Transverse colon (tissue), 4 donors: ENCODE measurements around the gene EPM2AIP1. TPM values are rescaled to one million over a fixed set of nuclear protein-coding genes. Genes with fewer than 3 reads are reported as not detected.

ENCODE experiments used
- DNase-seq: peaks from one replicate; pipeline ENCODE4 v3.0.0-alpha.2; 2019
- H3K27ac ChIP-seq, 4 donors: fragments of 200-600 bp; sonication (generic); 2 replicates each; pipeline ENCODE4 v1.5.1; 2016 to 2018; ENCODE audit warnings: inconsistent platforms in 4 of 4
- H3K27me3 ChIP-seq: fragments of 200-600 bp; sonication (generic); 2 replicates; pipeline ENCODE4 v1.5.1; 2017; ENCODE audit warnings: inconsistent platforms
- H3K36me3 ChIP-seq, 4 donors: fragments of 200-600 bp; sonication (generic); 2 replicates each; pipeline ENCODE4 v1.5.1; 2017 to 2019; ENCODE audit warnings: inconsistent platforms in 4 of 4
- H3K4me1 ChIP-seq, 4 donors: fragments of 200-600 bp; sonication (generic); 2 replicates each; pipeline ENCODE4 v1.5.1; 2017 to 2020; ENCODE audit warnings: inconsistent platforms in 4 of 4
- H3K4me3 ChIP-seq, 4 donors: fragments of 200-600 bp; sonication (generic); 1 replicate in 1 of 4; 2 replicates in 3 of 4; pipeline versions ENCODE4 v1.5.1 to v1.6.1; 2017 to 2019; ENCODE audit warnings: inconsistent platforms in 4 of 4
- H3K9me3 ChIP-seq, 2 donors: fragments of 200-600 bp; sonication (generic); 2 replicates each; pipeline ENCODE4 v1.5.1; 2017 to 2019; ENCODE audit warnings: inconsistent platforms in 2 of 2
- CTCF ChIP-seq, 5 experiments: fragments of 200-600 bp in 3 of 5; fragments of 450-650 bp in 2 of 5; sonication (generic) in 3 of 5; IDR thresholded peaks; 1 replicate in 2 of 5; 2 replicates in 3 of 5; pipeline ENCODE4 v1.5.1; 2016 to 2017; ENCODE audit warnings: antibody characterized with exemption in 5 of 5, inconsistent platforms in 3 of 5, mild to moderate bottlenecking in 2 of 5, moderate library complexity in 1 of 5
- EP300 ChIP-seq: sonication (generic); formaldehyde crosslinking; IDR thresholded peaks from one replicate; pipeline ENCODE4 v1.6.1; 2017; ENCODE audit warnings: antibody characterized with exemption, low read depth
- POLR2A ChIP-seq: fragments of 450-650 bp; IDR thresholded peaks from one replicate; pipeline ENCODE4 v1.6.1; 2016; ENCODE audit warnings: antibody characterized with exemption, mild to moderate bottlenecking, moderate library complexity
- POLR2AphosphoS5 ChIP-seq, 3 donors: sonication (generic); formaldehyde crosslinking; IDR thresholded peaks; one replicate each; pipeline ENCODE4 v1.6.1; 2016; ENCODE audit warnings: antibody characterized with exemption in 3 of 3
- WGBS, 2 donors: methylation state at CpG; one replicate each; pipeline ENCODE4 v1.1.5; 2018; ENCODE audit warnings: low coverage in 1 of 2; 5-methylcytosine and 5-hydroxymethylcytosine counted together
- in situ Hi-C, 4 donors: fragments of 200-750 bp; cut with MboI; loops; one replicate each; pipeline versions ENCODE4 v1.15.0 to v1.15.1; 2017; ENCODE audit warnings: low sequenced_read_pairs in 3 of 4, low pct_ligation_motif_present in 1 of 4, low pct_unique_long_range_greater_than_20kb in 1 of 4
- intact Hi-C: fragments of 100-400 bp; cut with DNase I; formaldehyde crosslinking; loops from one replicate; pipeline ENCODE4 v1.15.1; 2023; ENCODE audit warnings: low total_unique reads
- total RNA-seq, 4 donors: library from RNA; depleted of rRNA; stranded (reverse); fragments of >200 nt; gene quantifications; one replicate each; pipeline ENCODE4 v1.1.0, GENCODE V29; 2016

Gene EPM2AIP1
- total RNA-seq, 4 donors from 2014 or later = 5.8 to 22.9 (median 7.1) TPM

DNA sequence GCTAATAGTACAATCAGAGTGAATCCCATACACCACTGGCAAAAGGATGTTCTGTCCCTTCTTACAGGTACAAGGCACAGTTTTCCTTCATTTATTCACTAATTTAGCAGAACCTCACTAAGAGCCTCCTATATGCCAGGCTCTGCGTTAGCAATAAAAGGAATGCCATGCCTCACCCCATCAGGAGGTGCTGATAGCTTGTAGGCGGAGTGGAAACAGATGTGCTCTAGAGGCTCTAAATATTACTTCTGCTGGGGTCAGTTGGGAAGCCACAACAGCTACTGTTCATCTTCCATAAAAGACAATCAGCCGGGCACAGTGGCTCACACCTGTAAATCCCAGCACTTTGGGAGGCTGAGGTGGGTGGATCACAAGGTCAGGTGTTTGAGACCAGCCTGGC lies 24.8 kb upstream of the EPM2AIP1 start:
- TF ChIP-seq POLR2A (no peak), EP300 (no peak)
- Histone ChIP-seq H3K27ac (no peak overlapping the region), H3K4me1 (no peaks in the 10 kb centered on the region), H3K9me3 (no peaks in the 10 kb centered on the region), H3K36me3 (peaks cover 0 to 61% (median 20%) of the 10 kb centered on the region in 4 donors), H3K27me3 (no peaks in the 10 kb centered on the region), H3K4me3 (no peak overlapping the region)
- WGBS, 2 donors = 100% methylated on average over 3 of the region's 3 CpGs; no CpG with 5 or more reads in 1 of the 2 donors
- no peak for DNase-seq
- intact Hi-C loops (loop anchor here (2.0 kb wide), 1 partner anchor 49 kb away; no protein-coding TSS in a partner anchor), in situ Hi-C loops (no loop called here)

DNA sequence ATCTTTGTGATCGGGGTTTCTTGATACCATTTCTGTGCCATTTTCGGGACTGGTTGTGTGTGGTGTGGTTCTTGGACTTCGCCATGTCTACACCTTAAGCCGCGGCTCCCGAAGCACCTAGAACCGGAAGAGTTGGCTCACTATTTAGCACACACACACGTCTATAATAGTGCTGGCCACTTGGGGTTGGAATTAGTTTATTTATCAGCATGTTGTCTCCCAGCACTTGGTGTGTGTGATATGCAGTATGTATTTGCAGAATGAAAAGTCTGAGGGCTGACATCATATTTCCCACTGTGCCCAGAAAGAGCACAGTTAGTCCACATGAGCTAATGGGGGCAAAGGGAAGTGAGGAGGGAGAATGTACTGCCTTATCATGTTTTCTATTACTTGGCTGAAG lies 24.0 kb upstream of the EPM2AIP1 start:
- in situ Hi-C loops = no loop called here
- H3K4me3 ChIP-seq = no peak overlapping the region
- H3K4me1 ChIP-seq = no peaks in the 10 kb centered on the region
- H3K9me3 ChIP-seq = no peaks in the 10 kb centered on the region
- intact Hi-C loops = no loop called here
- WGBS, 2 donors = 97% methylated on average over 8 of the region's 8 CpGs; no CpG with 5 or more reads in 1 of the 2 donors
- no peaks in the 10 kb centered on the region for H3K27me3 ChIP-seq
- no peak overlapping the region for H3K27ac ChIP-seq
- H3K36me3 ChIP-seq = peaks cover 0 to 68% (median 23%) of the 10 kb centered on the region in 4 donors
- DNase-seq = no peak
- TF ChIP-seq EP300 (no peak), CTCF (IDR thresholded peaks at IDR 0.05) (no peak), POLR2A (no peak), POLR2AphosphoS5 (IDR thresholded peaks at IDR 0.05) (no peak)

GRCh38 chr3:37015642-37016041 lies 22.7 kb upstream of the EPM2AIP1 start:
- Histone ChIP-seq H3K4me1 (no peaks in the 10 kb centered on the region), H3K36me3 (peaks cover 0 to 75% (median 24%) of the 10 kb centered on the region in 4 donors), H3K27me3 (no peaks in the 10 kb centered on the region), H3K27ac (no peak overlapping the region), H3K4me3 (no peak overlapping the region), H3K9me3 (no peaks in the 10 kb centered on the region)
- in situ Hi-C loops (no loop called here), intact Hi-C loops (no loop called here)
- WGBS, 2 donors = 93 to 94% methylated on average over 3 to 5 of the region's 5 CpGs
- DNase-seq = no peak
- no peak for TF ChIP-seq CTCF (IDR thresholded peaks at IDR 0.05)
- TF ChIP-seq POLR2AphosphoS5 (IDR thresholded peaks at IDR 0.05) = no peak
- no peak for TF ChIP-seq POLR2A
- no peak for TF ChIP-seq EP300

DNA sequence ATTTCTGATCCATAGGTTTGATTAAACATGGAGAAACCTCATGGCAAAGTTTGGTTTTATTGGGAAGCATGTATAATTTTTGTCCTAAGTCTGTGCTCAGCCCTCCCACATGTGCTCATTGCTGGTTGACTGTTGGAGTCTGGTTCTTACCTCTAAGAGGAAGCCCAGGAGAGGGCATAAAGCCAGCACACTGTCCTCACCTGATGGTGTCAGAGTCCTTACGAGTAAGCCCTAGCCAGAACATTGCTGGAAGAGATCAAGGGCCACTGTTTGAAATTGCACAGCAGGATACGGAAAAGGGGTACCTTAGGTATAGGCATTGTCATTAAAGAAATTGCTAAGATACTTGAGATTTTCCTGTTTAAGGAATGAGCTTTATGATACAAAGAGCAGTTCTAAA lies 21.7 kb upstream of the EPM2AIP1 start:
- intact Hi-C loops = no loop called here
- no peak for DNase-seq
- in situ Hi-C loops = no loop called here
- Histone ChIP-seq H3K27me3 (no peaks in the 10 kb centered on the region), H3K4me1 (no peaks in the 10 kb centered on the region), H3K36me3 (peaks cover 0 to 69% (median 20%) of the 10 kb centered on the region in 4 donors), H3K9me3 (no peaks in the 10 kb centered on the region), H3K27ac (no peak overlapping the region), H3K4me3 (no peak overlapping the region)
- TF ChIP-seq EP300 (no peak), POLR2AphosphoS5 (IDR thresholded peaks at IDR 0.05) (no peak)
- 89% methylated on average over 2 of the region's 2 CpGs; no CpG with 5 or more reads in 1 of the 2 donors for WGBS, 2 donors

DNA sequence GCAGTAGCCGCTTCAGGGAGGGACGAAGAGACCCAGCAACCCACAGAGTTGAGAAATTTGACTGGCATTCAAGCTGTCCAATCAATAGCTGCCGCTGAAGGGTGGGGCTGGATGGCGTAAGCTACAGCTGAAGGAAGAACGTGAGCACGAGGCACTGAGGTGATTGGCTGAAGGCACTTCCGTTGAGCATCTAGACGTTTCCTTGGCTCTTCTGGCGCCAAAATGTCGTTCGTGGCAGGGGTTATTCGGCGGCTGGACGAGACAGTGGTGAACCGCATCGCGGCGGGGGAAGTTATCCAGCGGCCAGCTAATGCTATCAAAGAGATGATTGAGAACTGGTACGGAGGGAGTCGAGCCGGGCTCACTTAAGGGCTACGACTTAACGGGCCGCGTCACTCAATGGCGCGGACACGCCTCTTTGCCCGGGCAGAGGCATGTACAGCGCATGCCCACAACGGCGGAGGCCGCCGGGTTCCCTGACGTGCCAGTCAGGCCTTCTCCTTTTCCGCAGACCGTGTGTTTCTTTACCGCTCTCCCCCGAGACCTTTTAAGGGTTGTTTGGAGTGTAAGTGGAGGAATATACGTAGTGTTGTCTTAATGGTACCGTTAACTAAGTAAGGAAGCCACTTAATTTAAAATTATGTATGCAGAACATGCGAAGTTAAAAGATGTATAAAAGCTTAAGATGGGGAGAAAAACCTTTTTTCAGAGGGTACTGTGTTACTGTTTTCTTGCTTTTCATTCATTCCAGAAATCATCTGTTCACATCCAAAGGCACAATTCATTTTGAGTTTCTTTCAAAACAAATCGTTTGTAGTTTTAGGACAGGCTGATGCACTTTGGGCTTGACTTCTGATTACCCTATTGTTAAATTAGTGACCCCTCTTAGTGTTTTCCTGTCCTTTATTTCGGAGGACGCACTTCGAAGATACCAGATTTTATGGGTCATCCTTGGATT lies 674 bp upstream of the EPM2AIP1 start, which contains the start of gene MLH1:
Gene MLH1, plus strand, starts transcription at position 193 of the 958 bp plus-strand sequence. Its CDS starts 30 bp downstream, at position 223.
- Histone ChIP-seq H3K9me3 (no peaks in the 10 kb centered on the region), H3K4me3 (peak within 1 kb of the TSS; percentile 58 to 80 (median 66)), H3K27ac (peak within 1 kb of the TSS; percentile 95 to 100 (median 98)), H3K27me3 (no peaks in the 10 kb centered on the region), H3K36me3 (peaks cover 0 to 10% (median 3%) of the 10 kb centered on the region in 4 donors), H3K4me1 (peaks cover 27 to 48% (median 40%) of the 10 kb centered on the region in 4 donors)
- intact Hi-C loops (no loop called here), in situ Hi-C loops (no loop called here)
- 0 to 1% methylated on average over 10 to 39 of the region's 47 CpGs for WGBS, 2 donors
- TF ChIP-seq CTCF (IDR thresholded peaks at IDR 0.05) (no peak), EP300 (no peak), POLR2A (peak; percentile 68), POLR2AphosphoS5 (IDR thresholded peaks at IDR 0.05) (peak; percentile 66 to 84 (median 81))
- peak; percentile 100 for DNase-seq
